ENCODE measurements around the gene GNAT1.

Gene GNAT1

DNA sequence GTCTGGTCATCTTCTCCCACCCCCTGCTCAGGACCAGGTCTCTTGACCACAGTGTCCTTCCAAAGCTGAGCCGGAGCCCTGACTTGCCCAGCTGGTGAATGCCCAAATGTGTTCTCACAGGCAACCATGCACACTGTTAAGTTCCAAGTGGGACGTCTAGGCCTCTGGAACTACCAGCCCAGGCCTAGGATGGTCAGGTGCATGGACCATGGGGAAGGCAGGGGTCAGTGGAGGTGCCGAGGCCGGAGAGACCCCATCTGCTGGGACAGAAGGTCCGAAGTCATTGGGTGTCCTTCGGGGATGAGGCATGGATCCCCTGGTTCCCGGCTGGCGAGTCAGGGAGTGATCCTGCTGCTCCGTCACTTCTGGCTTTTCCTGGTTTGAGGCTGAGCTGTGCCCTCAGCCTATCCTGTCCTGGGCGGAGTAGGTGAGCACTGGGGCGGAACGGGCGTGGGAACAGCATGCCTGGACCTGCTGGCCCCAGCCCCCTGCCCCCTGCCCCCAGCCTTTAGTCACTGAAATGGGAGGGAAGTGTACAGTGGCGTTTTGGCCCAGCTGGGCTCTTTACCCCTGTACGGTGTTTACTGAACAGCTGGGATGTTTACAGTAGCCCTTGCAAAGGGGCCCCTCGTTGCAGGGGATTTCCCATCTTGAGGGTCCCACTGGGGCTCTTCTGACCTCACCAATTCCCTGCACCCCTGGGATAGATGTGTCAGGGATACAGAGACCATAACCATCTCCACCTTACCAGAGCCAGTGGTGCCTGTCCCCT is 24.2 kb upstream of the GNAT1 start:
- no peak for DNase-seq (ENCODE audit: low spot score)
- peak overlapping the region; percentile 57 for H3K4me3 ChIP-seq
- peak overlapping the region; percentile 82 to 97 for H3K27ac ChIP-seq
- TF ChIP-seq, protein P1, sequence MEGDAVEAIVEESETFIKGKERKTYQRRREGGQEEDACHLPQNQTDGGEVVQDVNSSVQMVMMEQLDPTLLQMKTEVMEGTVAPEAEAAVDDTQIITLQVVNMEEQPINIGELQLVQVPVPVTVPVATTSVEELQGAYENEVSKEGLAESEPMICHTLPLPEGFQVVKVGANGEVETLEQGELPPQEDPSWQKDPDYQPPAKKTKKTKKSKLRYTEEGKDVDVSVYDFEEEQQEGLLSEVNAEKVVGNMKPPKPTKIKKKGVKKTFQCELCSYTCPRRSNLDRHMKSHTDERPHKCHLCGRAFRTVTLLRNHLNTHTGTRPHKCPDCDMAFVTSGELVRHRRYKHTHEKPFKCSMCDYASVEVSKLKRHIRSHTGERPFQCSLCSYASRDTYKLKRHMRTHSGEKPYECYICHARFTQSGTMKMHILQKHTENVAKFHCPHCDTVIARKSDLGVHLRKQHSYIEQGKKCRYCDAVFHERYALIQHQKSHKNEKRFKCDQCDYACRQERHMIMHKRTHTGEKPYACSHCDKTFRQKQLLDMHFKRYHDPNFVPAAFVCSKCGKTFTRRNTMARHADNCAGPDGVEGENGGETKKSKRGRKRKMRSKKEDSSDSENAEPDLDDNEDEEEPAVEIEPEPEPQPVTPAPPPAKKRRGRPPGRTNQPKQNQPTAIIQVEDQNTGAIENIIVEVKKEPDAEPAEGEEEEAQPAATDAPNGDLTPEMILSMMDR (IDR thresholded peaks at IDR 0.05) = no peak

DNA sequence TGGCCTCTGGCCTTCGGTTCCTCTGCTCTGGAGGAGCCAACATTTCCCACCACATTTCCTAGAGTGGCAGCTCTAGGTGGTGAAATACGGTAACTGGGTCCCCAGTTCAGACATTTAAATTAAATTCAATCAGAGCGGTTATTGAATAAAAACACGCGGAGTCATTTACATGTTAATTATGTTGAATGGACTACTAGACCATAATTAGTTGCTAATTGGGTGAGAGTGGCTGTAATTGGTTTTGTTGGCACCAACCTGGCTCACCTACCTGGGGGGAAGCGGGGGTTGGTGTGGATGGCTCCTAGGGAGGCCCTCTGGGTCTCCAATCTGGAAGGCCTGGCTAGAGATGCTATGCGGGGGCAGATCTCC is 23.6 kb upstream of the GNAT1 start:
- no peak for DNase-seq (ENCODE audit: low spot score)
- Histone ChIP-seq H3K4me3 (no peak overlapping the region), H3K27ac (peak overlapping the region; percentile 82 to 97)
- TF ChIP-seq, protein P1 (IDR thresholded peaks at IDR 0.05) = no peak

DNA sequence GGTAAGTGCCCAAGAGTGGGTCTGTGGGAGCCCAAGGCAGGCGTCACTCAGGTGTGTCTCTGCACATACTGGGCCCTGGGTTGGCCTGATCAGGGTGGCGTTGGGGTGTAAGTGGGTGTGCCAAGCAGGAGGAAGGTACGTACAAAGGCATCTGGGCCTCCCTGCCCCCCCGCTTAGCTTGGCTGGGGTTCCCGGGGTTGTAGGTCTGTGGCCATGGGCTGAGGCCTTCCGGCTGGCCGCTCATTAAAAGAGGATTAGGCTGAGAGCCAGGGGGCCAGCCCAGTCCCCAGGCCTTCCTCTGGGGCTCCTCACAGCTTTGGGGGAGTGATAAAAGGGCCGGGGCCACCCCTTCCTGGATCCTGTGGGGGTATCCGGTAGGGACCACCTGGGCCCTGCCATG is 23.0 kb upstream of the GNAT1 start:
- TF ChIP-seq, protein P1 (IDR thresholded peaks at IDR 0.05) = no peak
- H3K4me3 ChIP-seq = no peak overlapping the region
- no peak for DNase-seq (ENCODE audit: low spot score)
- H3K27ac ChIP-seq = peak overlapping the region; percentile 82 to 97

DNA sequence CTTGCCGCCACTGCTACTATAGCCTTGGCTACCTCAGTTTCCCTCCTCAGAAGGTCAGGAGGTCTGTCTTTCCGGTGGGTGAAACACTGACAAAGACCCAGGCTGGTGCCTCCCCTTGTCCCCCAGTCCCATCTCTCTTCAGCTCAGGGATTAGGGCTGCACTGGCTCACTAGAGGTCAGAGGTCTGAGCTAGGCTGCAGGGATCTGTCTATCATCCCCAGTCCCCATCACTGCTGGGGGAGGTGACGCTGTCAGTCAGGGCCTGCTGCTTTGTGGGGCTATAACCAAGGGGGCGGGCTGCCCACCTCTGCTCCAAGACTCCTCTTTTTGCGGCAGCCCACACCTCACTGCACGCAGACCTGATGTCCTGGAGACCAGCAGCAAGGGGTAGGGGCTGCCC is 22.6 kb upstream of the GNAT1 start:
- peak overlapping the region; percentile 82 to 97 for H3K27ac ChIP-seq
- H3K4me3 ChIP-seq = no peak overlapping the region
- TF ChIP-seq, protein P1 (IDR thresholded peaks at IDR 0.05) = no peak

DNA sequence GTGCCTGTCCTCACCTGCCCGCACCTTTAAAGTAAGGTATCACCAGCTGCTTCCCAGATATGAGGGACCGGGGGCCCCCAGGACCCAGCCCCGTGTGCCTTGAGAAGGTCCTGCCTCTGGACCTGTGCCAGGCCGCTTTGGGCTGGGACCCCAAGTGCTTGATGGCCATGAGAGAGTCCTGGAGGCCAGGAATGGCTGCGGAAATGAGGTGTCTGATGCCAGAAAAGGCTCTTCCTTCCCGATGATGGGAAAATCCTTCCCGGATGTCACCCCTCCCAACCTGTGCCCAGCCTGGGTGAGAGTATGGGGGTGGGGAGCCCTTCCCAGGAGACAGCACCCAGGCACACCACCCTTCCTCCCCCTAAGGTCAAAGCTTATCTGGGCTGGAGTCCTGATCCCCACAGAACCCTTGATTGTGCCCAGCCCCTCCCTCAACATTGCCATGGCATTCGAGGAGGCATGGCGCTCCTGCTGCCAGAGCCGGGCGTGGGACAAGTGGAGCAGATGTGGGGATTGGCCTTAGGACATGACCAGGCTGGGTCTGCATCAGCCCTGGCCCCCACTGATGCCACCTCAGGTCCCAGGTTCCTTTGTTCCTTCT is 22.1 kb upstream of the GNAT1 start:
- TF ChIP-seq, protein P1 (IDR thresholded peaks at IDR 0.05) = no peak
- Histone ChIP-seq H3K27ac (peak overlapping the region; percentile 82 to 97), H3K4me3 (no peak overlapping the region)
- no peak for DNase-seq (ENCODE audit: low spot score)

More for the DNA sequence above, 22.6 kb upstream of the GNAT1 start:
- no peak for DNase-seq (ENCODE audit: low spot score)

DNA sequence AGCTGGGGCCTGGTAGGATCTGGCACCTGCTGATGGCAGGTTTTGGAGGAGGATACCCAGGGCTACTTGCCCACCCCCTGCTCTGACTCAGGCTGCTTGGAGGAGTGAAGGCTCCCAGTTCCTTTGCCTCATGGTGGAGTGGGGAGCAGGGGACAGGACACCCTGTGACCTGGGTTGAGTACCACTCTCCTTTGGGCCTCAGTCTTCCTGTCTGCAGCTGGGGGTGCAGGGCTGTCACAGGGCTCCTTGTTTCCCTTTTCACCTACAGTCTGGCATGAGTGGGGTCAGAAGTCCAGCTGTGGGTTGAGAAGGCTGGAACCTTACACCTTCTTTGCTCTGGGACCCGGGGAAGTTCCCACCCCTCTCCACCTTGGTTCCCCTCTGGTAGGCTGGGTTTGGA is 21.6 kb upstream of the GNAT1 start:
- H3K27ac ChIP-seq = peak overlapping the region; percentile 7 to 97
- H3K4me3 ChIP-seq = no peak overlapping the region
- DNase-seq (ENCODE audit: low spot score) = no peak
- TF ChIP-seq, protein P1 (IDR thresholded peaks at IDR 0.05) = no peak

DNA sequence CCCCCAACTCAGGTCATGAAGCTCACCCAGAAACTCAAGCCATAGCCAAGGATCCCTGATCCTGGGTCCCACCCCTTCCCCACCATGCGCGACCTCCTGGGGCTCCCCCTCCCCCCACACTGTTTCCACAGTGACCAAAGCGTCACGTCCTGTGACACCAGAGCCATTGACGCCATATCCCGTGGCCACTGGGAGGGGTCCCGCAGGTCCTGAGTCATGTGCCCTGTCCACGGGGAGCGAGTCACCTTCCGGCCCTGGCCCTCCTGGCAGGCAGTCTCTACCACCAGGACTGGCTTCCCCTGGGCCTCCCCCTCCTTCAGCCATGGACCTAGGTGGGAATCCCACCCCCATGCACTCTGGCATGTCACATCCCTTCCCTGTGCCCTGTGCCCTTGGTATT is 20.7 kb upstream of the GNAT1 start:
- TF ChIP-seq, protein P1 (IDR thresholded peaks at IDR 0.05) = no peak
- H3K4me3 ChIP-seq = no peak overlapping the region
- DNase-seq (ENCODE audit: low spot score) = no peak
- H3K27ac ChIP-seq = peak overlapping the region in 1 of 2 donors; percentile 97

All from coronary artery (tissue), 2 donors.